ENCODE measurements around the gene C15orf40.
"Not testable (repeated sequence)": the region's sequence is repeated elsewhere in the genome, so short reads cannot be mapped to it uniquely, and the experiment has no call there.

GRCh38 chr15:83000672-83001031 is 10.8 kb downstream of the C15orf40 start:
- not testable (repeated sequence) for TF ChIP-seq CTCF, POLR2A (IDR thresholded peaks at IDR 0.05)
